H9 (cell line): Measurements from ENCODE around the gene FAAH. TPM values are rescaled to one million over a fixed set of nuclear protein-coding genes. Genes with fewer than 3 reads are reported as not detected.

Experiments
- DNase-seq: peaks from one replicate; pipeline ENCODE4 v3.0.0-alpha.2; 2017
- H2AFZ ChIP-seq: one replicate; pipeline ENCODE4 v1.6.1; 2013; ENCODE audit warnings: mild to moderate bottlenecking, low read length, control low read depth, moderate library complexity
- H2AK5ac ChIP-seq: 2 replicates; pipeline ENCODE4 v1.6.1; 2013; ENCODE audit warnings: low read length, control low read depth, mixed read lengths; ENCODE audit not compliant: insufficient read length
- H2BK120ac ChIP-seq: one replicate; pipeline ENCODE4 v1.6.1; 2013; ENCODE audit warnings: low read depth, mild to moderate bottlenecking, low read length, control low read depth, inconsistent platforms; ENCODE audit not compliant: poor library complexity, severe bottlenecking
- H2BK12ac ChIP-seq: 2 replicates; pipeline ENCODE4 v1.6.1; 2013; ENCODE audit warnings: low read length, control low read depth, mixed read lengths, low read depth; ENCODE audit not compliant: insufficient read length
- H2BK15ac ChIP-seq: 2 replicates; pipeline ENCODE4 v1.6.1; 2013; ENCODE audit warnings: low read depth, low read length, control low read depth
- H2BK20ac ChIP-seq: one replicate; pipeline ENCODE4 v1.6.1; 2013; ENCODE audit warnings: low read depth, mild to moderate bottlenecking, low read length, control low read depth, inconsistent platforms; ENCODE audit not compliant: poor library complexity, severe bottlenecking
- H2BK5ac ChIP-seq: 2 replicates; pipeline ENCODE4 v1.6.1; 2013; ENCODE audit warnings: low read length, control low read depth, mixed read lengths; ENCODE audit not compliant: insufficient read length
- H3K14ac ChIP-seq: 2 replicates; pipeline ENCODE4 v1.6.1; 2013; ENCODE audit warnings: low read length, control low read depth; ENCODE audit not compliant: insufficient read depth
- H3K18ac ChIP-seq: 2 replicates; pipeline ENCODE4 v1.6.1; 2013; ENCODE audit warnings: low read depth, mild to moderate bottlenecking, mixed read lengths, low read length, control low read depth; ENCODE audit not compliant: insufficient read length
- H3K23ac ChIP-seq: 2 replicates; pipeline ENCODE4 v1.6.1; 2013; ENCODE audit warnings: low read length, control low read depth, mixed read lengths, low read depth; ENCODE audit not compliant: insufficient read length
- H3K23me2 ChIP-seq: 2 replicates; pipeline ENCODE4 v1.6.1; 2013; ENCODE audit warnings: low read depth, mild to moderate bottlenecking, mixed read lengths, low read length, control low read depth; ENCODE audit not compliant: insufficient read length, poor library complexity, severe bottlenecking
- H3K27ac ChIP-seq: 2 replicates; pipeline ENCODE4 v1.5.1; 2013; ENCODE audit warnings: low read length, control low read depth, mixed read lengths, low read depth; ENCODE audit not compliant: insufficient read length
- H3K27me3 ChIP-seq: 2 replicates; pipeline ENCODE4 v1.6.1; 2013; ENCODE audit warnings: low read length, control low read depth, inconsistent platforms; ENCODE audit not compliant: insufficient read depth
- H3K4ac ChIP-seq: 2 replicates; pipeline ENCODE4 v1.6.1; 2013; ENCODE audit warnings: low read depth, mild to moderate bottlenecking, control low read depth, inconsistent platforms, low read length, moderate library complexity
- H3K4me1 ChIP-seq: 2 replicates; pipeline ENCODE4 v1.6.1; 2013; ENCODE audit warnings: low read length, control low read depth, inconsistent platforms; ENCODE audit not compliant: insufficient read depth
- H3K4me2 ChIP-seq: 2 replicates; pipeline ENCODE4 v1.6.1; 2013; ENCODE audit warnings: low read length, control low read depth, mixed read lengths; ENCODE audit not compliant: insufficient read length, insufficient read depth
- H3K56ac ChIP-seq: 2 replicates; pipeline ENCODE4 v1.6.1; 2013; ENCODE audit warnings: low read depth, mild to moderate bottlenecking, mixed read lengths, low read length, control low read depth; ENCODE audit not compliant: insufficient read length
- H3K79me1 ChIP-seq: 2 replicates; pipeline ENCODE4 v1.6.1; 2013; ENCODE audit warnings: low read depth, mild to moderate bottlenecking, moderate library complexity, low read length, control low read depth, inconsistent platforms; ENCODE audit not compliant: insufficient read depth, poor library complexity, severe bottlenecking
- H3K79me2 ChIP-seq: 2 replicates; pipeline ENCODE4 v1.6.1; 2013; ENCODE audit warnings: low read length, control low read depth, inconsistent platforms; ENCODE audit not compliant: insufficient read depth
- H3K9ac ChIP-seq: 2 replicates; pipeline ENCODE4 v1.6.1; 2013; ENCODE audit warnings: low read length, control low read depth, mixed read lengths; ENCODE audit not compliant: insufficient read length; ENCODE audit errors: extremely low read depth
- H3K9me3 ChIP-seq: one replicate; pipeline ENCODE4 v1.6.1; 2013; ENCODE audit warnings: low read depth, low read length, inconsistent platforms; ENCODE audit not compliant: control insufficient read depth
- H3T11ph ChIP-seq: one replicate; pipeline ENCODE4 v1.6.1; 2013; ENCODE audit warnings: mild to moderate bottlenecking, low read length, control low read depth, inconsistent platforms
- H4K20me1 ChIP-seq: one replicate; pipeline ENCODE4 v1.6.1; 2013; ENCODE audit not compliant: control insufficient read depth, insufficient read length, insufficient read depth
- H4K5ac ChIP-seq: 2 replicates; pipeline ENCODE4 v1.6.1; 2013; ENCODE audit warnings: low read depth, mild to moderate bottlenecking, mixed read lengths, low read length, control low read depth; ENCODE audit not compliant: insufficient read length
- H4K8ac ChIP-seq: replicated peaks from 2 replicates; pipeline ENCODE4 v1.6.1; 2013; ENCODE audit warnings: low read length, control low read depth, mixed read lengths, low read depth; ENCODE audit not compliant: insufficient read length
- H4K91ac ChIP-seq: 2 replicates; pipeline ENCODE4 v1.6.1; 2013; ENCODE audit warnings: low read depth, mild to moderate bottlenecking, moderate library complexity, mixed read lengths, low read length, control low read depth; ENCODE audit not compliant: insufficient read length
- H3K27ac Mint-ChIP-seq, 3 experiments: 2 replicates in 2 of 3; 3 replicates in 1 of 3; pipeline ENCODE4 v1.8.0; 2020 to 2021; ENCODE audit warnings: mixed read lengths in 3 of 3, mild to moderate bottlenecking in 1 of 3, moderate library complexity in 1 of 3
- H3K27me3 Mint-ChIP-seq: 2 replicates; pipeline ENCODE4 v1.8.0; 2021; ENCODE audit warnings: low read depth, mild to moderate bottlenecking, moderate library complexity, mixed read lengths
- H3K36me3 Mint-ChIP-seq, 3 experiments: 2 replicates in 2 of 3; 3 replicates in 1 of 3; pipeline ENCODE4 v1.8.0; 2020 to 2021; ENCODE audit warnings: low read depth in 3 of 3, mixed read lengths in 3 of 3; ENCODE audit not compliant: insufficient read depth in 1 of 3
- H3K4me1 Mint-ChIP-seq, 2 experiments: 2 replicates each; pipeline ENCODE4 v1.8.0; 2020; ENCODE audit warnings: mixed read lengths in 2 of 2
- H3K4me3 Mint-ChIP-seq, 2 experiments: 2 replicates in 1 of 2; 3 replicates in 1 of 2; pipeline ENCODE4 v1.8.0; 2020 to 2021; ENCODE audit warnings: mild to moderate bottlenecking in 2 of 2, mixed read lengths in 2 of 2, moderate library complexity in 1 of 2
- H3K9me3 Mint-ChIP-seq, 2 experiments: 2 replicates in 1 of 2; 3 replicates in 1 of 2; pipeline ENCODE4 v1.8.0; 2020; ENCODE audit warnings: mild to moderate bottlenecking in 2 of 2, mixed read lengths in 2 of 2, moderate library complexity in 1 of 2
- CTCF ChIP-seq: fragments of 200-600 bp; sonication (generic); conservative IDR thresholded peaks from 3 replicates; pipeline ENCODE4 v1.8.0; 2021; ENCODE audit warnings: antibody characterized with exemption, mild to moderate bottlenecking
- WGBS: extraction: QIAGEN DNeasy Blood & Tissue Kit; methylation state at CpG from one replicate; pipeline ENCODE4 v1.1.7; 2013; ENCODE audit warnings: missing lambda C conversion rate, low lambda C conversion rate, mixed read lengths; ENCODE audit not compliant: insufficient read length; ENCODE audit errors: extremely low coverage; 5-methylcytosine and 5-hydroxymethylcytosine counted together
- total RNA-seq: library from RNA; stranded (reverse); gene quantifications from 2 replicates; pipeline ENCODE4 v1.2.1, GENCODE V29; 2021

The FAAH gene
- total RNA-seq, 1 experiment from 2014 or later: 18.9 TPM

GRCh38 chr1:46362158-46362557 lies 32.0 kb upstream of the FAAH start:
- no peaks in the 10 kb centered on the region for H4K20me1 ChIP-seq
- Mint-ChIP-seq H3K4me1 (peaks cover 5 to 8% of the 10 kb centered on the region in 2 experiments), H3K36me3 (peaks cover 15 to 62% (median 38%) of the 10 kb centered on the region in 3 experiments; a peak in 6 of 7 replicates), H3K4me3 (no peak overlapping the region), H3K27ac (0 out of 7 replicates have a peak overlapping the region, but pooled peaks of 1 of the 3 experiments have one; percentile 74), H3K27me3 (no peaks in the 10 kb centered on the region), H3K9me3 (no peaks in the 10 kb centered on the region)
- H4K8ac ChIP-seq: no peak overlapping the region
- H2AK5ac ChIP-seq: no peak overlapping the region
- H2BK15ac ChIP-seq: no peak overlapping the region
- H4K91ac ChIP-seq: no peak overlapping the region
- H3K4ac ChIP-seq: no peak overlapping the region
- no peak overlapping the region for H4K5ac ChIP-seq
- no peak overlapping the region for H3T11ph ChIP-seq
- no CpG with 5 or more reads among the region's 3 CpGs for WGBS
- no peaks in the 10 kb centered on the region for H3K27me3 ChIP-seq
- H3K23me2 ChIP-seq: no peaks in the 10 kb centered on the region
- no peaks in the 10 kb centered on the region for H3K79me2 ChIP-seq
- H3K23ac ChIP-seq: no peak overlapping the region
- no peak for DNase-seq
- TF ChIP-seq CTCF: no peak
- no peak overlapping the region for H2BK5ac ChIP-seq
- no peaks in the 10 kb centered on the region for H3K79me1 ChIP-seq
- H3K18ac ChIP-seq: no peak overlapping the region
- H2AFZ ChIP-seq: no peak overlapping the region
- H3K9me3 ChIP-seq: no peaks in the 10 kb centered on the region
- no peaks in the 10 kb centered on the region for H3K4me1 ChIP-seq
- H3K4me2 ChIP-seq: no peak overlapping the region
- no peak overlapping the region for H2BK20ac ChIP-seq
- no peak overlapping the region for H3K14ac ChIP-seq
- no peak overlapping the region for H2BK12ac ChIP-seq
- H3K27ac ChIP-seq: no peak overlapping the region
- no peak overlapping the region for H2BK120ac ChIP-seq
- H3K9ac ChIP-seq: no peak overlapping the region
- no peak overlapping the region for H3K56ac ChIP-seq
